22Rv1 (cell line): Measurements from ENCODE around the gene IQCH.

Experiments
- CTCF ChIP-seq: fragments of 450-650 bp; IDR thresholded peaks from 2 replicates; pipeline ENCODE4 v1.5.1; 2017; ENCODE audit warnings: mild to moderate bottlenecking
- ZFX ChIP-seq: fragments of 450-650 bp; IDR thresholded peaks from 2 replicates; pipeline ENCODE4 v1.6.1; 2017; ENCODE audit warnings: antibody characterized with exemption, borderline replicate concordance

DNA sequence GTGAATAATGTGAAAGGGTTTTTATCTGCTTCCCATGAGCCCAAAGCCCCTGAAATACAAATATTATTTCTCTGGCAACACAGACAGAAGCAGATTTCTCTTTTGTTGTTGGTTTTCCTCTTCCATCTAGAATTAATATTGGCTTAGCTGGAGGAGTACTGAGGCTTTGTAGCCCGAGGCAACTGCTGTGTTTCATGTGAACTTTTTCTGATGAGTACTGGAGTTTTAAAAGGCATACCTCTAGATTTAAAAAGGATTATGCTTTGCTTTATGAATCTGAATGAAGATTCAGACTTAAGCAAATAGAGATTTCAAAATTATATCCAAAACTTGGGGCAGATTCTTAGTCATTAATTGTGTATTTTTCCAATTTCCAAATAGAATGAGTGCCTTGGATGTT is 50.9 kb downstream of the IQCH start:
- TF ChIP-seq CTCF: no peak
- no peak for TF ChIP-seq ZFX
